ENCODE data around the gene EQTN. TPM values are rescaled to one million over a fixed set of nuclear protein-coding genes. Genes with fewer than 3 reads are reported as not detected.

The EQTN gene
- total RNA-seq, 1 experiment from 2014 or later, result 0.81 TPM

- ATAC-seq (no peak), DNase-seq (ENCODE audit: low spot score) (no peak)
- ChIA-PET CTCF (no interaction called here), POLR2A (no interaction called here)
- peaks cover 13% of the 10 kb centered on the region for H3K36me3 Mint-ChIP-seq
- H3K4me1 Mint-ChIP-seq, result peaks cover 28% of the 10 kb centered on the region
- peaks cover 68% of the 10 kb centered on the region for H3K27me3 Mint-ChIP-seq (ENCODE audit: low read depth)
- TF ChIP-seq MAX (CRISPR knock-in tag; IDR thresholded peaks at IDR 0.05), result no peak
- TF ChIP-seq, protein P1, sequence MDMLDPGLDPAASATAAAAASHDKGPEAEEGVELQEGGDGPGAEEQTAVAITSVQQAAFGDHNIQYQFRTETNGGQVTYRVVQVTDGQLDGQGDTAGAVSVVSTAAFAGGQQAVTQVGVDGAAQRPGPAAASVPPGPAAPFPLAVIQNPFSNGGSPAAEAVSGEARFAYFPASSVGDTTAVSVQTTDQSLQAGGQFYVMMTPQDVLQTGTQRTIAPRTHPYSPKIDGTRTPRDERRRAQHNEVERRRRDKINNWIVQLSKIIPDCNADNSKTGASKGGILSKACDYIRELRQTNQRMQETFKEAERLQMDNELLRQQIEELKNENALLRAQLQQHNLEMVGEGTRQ (CRISPR knock-in tag; IDR thresholded peaks at IDR 0.05), result no peak
- no peak for TF ChIP-seq NFATC4 (CRISPR knock-in tag; IDR thresholded peaks at IDR 0.05)
- TF ChIP-seq, protein P2, sequence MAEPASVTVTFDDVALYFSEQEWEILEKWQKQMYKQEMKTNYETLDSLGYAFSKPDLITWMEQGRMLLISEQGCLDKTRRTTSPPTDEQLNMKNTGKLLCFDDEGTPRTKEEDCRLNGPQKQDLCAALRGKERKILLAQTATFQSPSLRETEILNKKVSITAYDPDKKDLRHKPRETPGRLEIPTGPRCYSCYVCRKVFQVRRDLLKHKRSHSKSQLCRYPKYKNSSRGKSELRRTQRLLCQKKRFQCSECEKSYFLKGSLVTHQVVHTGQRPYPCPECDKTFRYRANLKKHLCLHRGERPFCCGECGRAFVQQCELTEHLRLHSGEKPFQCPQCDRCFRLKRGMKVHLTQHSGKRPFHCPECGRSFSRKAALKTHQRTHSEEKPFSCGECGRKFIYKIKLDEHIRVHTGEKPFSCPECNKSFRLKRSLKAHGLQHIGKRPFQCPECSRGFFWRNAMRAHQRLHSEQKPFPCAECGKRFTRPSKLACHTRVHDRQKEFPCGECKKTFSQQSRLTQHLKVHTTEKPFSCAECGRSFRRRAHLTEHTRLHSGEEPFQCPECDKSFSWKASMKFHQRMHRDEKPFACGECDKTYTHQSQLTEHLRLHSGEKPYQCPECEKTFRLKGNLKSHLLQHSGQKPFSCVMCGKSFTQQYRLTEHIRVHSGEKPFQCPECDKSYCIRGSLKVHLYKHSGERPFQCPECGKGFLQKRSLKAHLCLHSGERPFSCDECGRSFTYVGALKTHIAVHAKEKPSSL (CRISPR knock-in tag; conservative IDR thresholded peaks at IDR 0.05), result no peak
- no peak for TF ChIP-seq ZNF512 (CRISPR knock-in tag; IDR thresholded peaks at IDR 0.05; ENCODE audit: borderline replicate concordance)
- TF ChIP-seq NR2C2 (CRISPR knock-in tag; IDR thresholded peaks at IDR 0.05), result no peak
- H3K9me3 Mint-ChIP-seq, result peaks cover 16% of the 10 kb centered on the region
- no peak overlapping the region for H3K27ac Mint-ChIP-seq
- no peak overlapping the region for H3K4me3 Mint-ChIP-seq
Observed at GRCh38 chr9:27311184-27311583, 14.2 kb upstream of the EQTN start.

DNA sequence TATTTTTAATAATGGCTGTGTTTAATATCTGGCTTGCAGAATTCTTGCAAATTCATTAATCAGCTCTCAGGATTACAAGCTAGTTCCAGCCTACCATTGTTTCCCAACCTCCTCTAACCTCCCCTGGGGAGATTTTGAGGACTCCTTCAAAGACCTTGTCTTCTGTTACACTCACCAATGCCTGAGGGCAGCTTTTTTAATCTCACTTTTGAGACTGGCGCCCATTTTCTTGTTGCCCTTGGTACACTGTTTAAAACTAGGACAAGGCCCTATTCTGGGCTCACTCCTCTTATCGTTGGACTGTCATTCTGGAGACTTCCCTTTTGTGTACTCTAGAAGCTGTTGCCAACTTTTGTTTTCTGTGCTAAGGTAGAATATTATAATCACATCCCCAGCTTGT, 13.6 kb upstream of the EQTN start:
- CTCF ChIA-PET, result interaction anchor here (1.0 kb wide), 1 partner anchor 238 kb away, joined by 3 read pairs; no protein-coding TSS in a partner anchor
- Mint-ChIP-seq H3K27ac (no peak overlapping the region), H3K9me3 (peaks cover 23% of the 10 kb centered on the region), H3K27me3 (ENCODE audit: low read depth) (peaks cover 74% of the 10 kb centered on the region), H3K4me1 (peaks cover 28% of the 10 kb centered on the region), H3K4me3 (no peak overlapping the region), H3K36me3 (peaks cover 18% of the 10 kb centered on the region)
- ATAC-seq (no peak), DNase-seq (ENCODE audit: low spot score) (no peak)
- POLR2A ChIA-PET, result no interaction called here
- TF ChIP-seq, protein P1 (CRISPR knock-in tag; IDR thresholded peaks at IDR 0.05), result no peak
- TF ChIP-seq, protein P3, sequence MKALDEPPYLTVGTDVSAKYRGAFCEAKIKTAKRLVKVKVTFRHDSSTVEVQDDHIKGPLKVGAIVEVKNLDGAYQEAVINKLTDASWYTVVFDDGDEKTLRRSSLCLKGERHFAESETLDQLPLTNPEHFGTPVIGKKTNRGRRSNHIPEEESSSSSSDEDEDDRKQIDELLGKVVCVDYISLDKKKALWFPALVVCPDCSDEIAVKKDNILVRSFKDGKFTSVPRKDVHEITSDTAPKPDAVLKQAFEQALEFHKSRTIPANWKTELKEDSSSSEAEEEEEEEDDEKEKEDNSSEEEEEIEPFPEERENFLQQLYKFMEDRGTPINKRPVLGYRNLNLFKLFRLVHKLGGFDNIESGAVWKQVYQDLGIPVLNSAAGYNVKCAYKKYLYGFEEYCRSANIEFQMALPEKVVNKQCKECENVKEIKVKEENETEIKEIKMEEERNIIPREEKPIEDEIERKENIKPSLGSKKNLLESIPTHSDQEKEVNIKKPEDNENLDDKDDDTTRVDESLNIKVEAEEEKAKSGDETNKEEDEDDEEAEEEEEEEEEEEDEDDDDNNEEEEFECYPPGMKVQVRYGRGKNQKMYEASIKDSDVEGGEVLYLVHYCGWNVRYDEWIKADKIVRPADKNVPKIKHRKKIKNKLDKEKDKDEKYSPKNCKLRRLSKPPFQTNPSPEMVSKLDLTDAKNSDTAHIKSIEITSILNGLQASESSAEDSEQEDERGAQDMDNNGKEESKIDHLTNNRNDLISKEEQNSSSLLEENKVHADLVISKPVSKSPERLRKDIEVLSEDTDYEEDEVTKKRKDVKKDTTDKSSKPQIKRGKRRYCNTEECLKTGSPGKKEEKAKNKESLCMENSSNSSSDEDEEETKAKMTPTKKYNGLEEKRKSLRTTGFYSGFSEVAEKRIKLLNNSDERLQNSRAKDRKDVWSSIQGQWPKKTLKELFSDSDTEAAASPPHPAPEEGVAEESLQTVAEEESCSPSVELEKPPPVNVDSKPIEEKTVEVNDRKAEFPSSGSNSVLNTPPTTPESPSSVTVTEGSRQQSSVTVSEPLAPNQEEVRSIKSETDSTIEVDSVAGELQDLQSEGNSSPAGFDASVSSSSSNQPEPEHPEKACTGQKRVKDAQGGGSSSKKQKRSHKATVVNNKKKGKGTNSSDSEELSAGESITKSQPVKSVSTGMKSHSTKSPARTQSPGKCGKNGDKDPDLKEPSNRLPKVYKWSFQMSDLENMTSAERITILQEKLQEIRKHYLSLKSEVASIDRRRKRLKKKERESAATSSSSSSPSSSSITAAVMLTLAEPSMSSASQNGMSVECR (CRISPR knock-in tag; IDR thresholded peaks at IDR 0.05; ENCODE audit: borderline replicate concordance), result no peak
- TF ChIP-seq ESRRA (CRISPR knock-in tag; IDR thresholded peaks at IDR 0.05; ENCODE audit: borderline replicate concordance), result no peak
- TF ChIP-seq IRF2 (CRISPR knock-in tag; IDR thresholded peaks at IDR 0.05; ENCODE audit: borderline replicate concordance, low read depth), result no peak
- TF ChIP-seq, protein P4, sequence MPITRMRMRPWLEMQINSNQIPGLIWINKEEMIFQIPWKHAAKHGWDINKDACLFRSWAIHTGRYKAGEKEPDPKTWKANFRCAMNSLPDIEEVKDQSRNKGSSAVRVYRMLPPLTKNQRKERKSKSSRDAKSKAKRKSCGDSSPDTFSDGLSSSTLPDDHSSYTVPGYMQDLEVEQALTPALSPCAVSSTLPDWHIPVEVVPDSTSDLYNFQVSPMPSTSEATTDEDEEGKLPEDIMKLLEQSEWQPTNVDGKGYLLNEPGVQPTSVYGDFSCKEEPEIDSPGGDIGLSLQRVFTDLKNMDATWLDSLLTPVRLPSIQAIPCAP (CRISPR knock-in tag; IDR thresholded peaks at IDR 0.05), result no peak
- TF ChIP-seq, protein P5, sequence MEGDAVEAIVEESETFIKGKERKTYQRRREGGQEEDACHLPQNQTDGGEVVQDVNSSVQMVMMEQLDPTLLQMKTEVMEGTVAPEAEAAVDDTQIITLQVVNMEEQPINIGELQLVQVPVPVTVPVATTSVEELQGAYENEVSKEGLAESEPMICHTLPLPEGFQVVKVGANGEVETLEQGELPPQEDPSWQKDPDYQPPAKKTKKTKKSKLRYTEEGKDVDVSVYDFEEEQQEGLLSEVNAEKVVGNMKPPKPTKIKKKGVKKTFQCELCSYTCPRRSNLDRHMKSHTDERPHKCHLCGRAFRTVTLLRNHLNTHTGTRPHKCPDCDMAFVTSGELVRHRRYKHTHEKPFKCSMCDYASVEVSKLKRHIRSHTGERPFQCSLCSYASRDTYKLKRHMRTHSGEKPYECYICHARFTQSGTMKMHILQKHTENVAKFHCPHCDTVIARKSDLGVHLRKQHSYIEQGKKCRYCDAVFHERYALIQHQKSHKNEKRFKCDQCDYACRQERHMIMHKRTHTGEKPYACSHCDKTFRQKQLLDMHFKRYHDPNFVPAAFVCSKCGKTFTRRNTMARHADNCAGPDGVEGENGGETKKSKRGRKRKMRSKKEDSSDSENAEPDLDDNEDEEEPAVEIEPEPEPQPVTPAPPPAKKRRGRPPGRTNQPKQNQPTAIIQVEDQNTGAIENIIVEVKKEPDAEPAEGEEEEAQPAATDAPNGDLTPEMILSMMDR (IDR thresholded peaks at IDR 0.05), result no peak
- no peak for TF ChIP-seq ZBTB21 (CRISPR knock-in tag; IDR thresholded peaks at IDR 0.05; ENCODE audit: borderline replicate concordance)
- no peak for TF ChIP-seq FOXP4 (CRISPR knock-in tag; IDR thresholded peaks at IDR 0.05)
- TF ChIP-seq ETV6 (CRISPR knock-in tag; IDR thresholded peaks at IDR 0.05), result no peak
- TF ChIP-seq TEAD1 (CRISPR knock-in tag; IDR thresholded peaks at IDR 0.05), result no peak
- TF ChIP-seq, protein P6, sequence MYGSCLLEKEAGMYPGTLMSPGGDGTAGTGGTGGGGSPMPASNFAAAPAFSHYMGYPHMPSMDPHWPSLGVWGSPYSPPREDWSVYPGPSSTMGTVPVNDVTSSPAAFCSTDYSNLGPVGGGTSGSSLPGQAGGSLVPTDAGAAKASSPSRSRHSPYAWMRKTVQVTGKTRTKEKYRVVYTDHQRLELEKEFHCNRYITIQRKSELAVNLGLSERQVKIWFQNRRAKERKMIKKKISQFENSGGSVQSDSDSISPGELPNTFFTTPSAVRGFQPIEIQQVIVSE (CRISPR knock-in tag; IDR thresholded peaks at IDR 0.05; ENCODE audit: borderline replicate concordance), result no peak
- no peak for TF ChIP-seq HMGA2 (CRISPR knock-in tag; IDR thresholded peaks at IDR 0.05)
- no peak for TF ChIP-seq SOX15 (CRISPR knock-in tag; IDR thresholded peaks at IDR 0.05)
